ENCODE results near the gene TTC7B. TPM values are rescaled to one million over a fixed set of nuclear protein-coding genes. Genes with fewer than 3 reads are reported as not detected.

Gene TTC7B
- total RNA-seq, 1 donor from 2014 or later = 46.0 TPM

DNA sequence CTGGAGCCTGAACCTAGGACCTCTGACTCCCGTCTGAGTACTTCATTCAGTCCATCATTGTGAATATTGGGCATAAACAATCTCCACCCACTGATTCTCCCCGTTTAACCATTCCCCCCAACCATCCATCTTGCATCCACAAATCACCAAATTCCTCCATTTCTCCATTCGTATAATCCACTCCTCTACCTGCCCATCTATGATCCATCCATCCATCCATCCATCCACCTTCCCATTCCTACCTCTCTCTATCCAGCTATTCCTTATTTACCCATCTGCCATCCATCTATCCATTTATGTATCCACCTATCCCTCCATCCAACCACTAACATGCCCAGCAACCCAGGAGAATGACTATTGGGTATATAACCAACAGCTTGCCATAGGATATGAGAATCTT, 331.9 kb downstream of the TTC7B start:
- TF ChIP-seq, protein P1, sequence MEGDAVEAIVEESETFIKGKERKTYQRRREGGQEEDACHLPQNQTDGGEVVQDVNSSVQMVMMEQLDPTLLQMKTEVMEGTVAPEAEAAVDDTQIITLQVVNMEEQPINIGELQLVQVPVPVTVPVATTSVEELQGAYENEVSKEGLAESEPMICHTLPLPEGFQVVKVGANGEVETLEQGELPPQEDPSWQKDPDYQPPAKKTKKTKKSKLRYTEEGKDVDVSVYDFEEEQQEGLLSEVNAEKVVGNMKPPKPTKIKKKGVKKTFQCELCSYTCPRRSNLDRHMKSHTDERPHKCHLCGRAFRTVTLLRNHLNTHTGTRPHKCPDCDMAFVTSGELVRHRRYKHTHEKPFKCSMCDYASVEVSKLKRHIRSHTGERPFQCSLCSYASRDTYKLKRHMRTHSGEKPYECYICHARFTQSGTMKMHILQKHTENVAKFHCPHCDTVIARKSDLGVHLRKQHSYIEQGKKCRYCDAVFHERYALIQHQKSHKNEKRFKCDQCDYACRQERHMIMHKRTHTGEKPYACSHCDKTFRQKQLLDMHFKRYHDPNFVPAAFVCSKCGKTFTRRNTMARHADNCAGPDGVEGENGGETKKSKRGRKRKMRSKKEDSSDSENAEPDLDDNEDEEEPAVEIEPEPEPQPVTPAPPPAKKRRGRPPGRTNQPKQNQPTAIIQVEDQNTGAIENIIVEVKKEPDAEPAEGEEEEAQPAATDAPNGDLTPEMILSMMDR (IDR thresholded peaks at IDR 0.05; ENCODE audit: insufficient read depth, low read length, poor library complexity, severe bottlenecking) = no peak
- no peaks in the 10 kb centered on the region for H3K36me3 ChIP-seq (ENCODE audit: control insufficient read depth, insufficient read depth, low read length)
- H3K4me3 ChIP-seq (ENCODE audit: low read depth, low read length) = no peak overlapping the region
- no peaks in the 10 kb centered on the region for H3K27me3 ChIP-seq (ENCODE audit: control insufficient read depth, insufficient read depth, low read length)
- DNase-seq (ENCODE audit: low read depth) = no peak

DNA sequence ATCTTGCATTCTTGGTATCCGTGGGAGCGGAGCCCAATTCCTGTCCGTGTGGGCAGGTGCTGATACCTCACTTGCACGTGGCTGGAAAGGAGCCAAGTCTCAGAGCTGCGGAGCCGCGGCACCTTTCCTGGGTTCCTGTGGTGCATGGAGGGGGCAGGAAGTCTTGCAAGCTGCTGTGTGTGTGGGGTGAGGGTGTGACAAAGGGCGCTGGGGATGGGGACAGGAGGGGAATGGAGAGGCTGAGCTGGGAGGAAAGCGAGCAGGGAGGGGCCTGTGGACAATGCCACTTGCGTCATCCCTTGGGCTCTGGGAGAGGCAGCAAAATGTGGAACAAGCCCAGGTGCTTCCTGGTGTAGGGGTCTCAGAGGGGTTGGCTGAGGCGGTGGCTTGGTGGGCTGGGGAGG, 332.7 kb downstream of the TTC7B start:
- H3K4me3 ChIP-seq (ENCODE audit: low read depth, low read length) = no peak overlapping the region
- TF ChIP-seq, protein P1 (IDR thresholded peaks at IDR 0.05; ENCODE audit: insufficient read depth, low read length, poor library complexity, severe bottlenecking) = no peak
- H3K27me3 ChIP-seq (ENCODE audit: control insufficient read depth, insufficient read depth, low read length) = no peaks in the 10 kb centered on the region
- no peak for DNase-seq (ENCODE audit: low read depth)
- H3K36me3 ChIP-seq (ENCODE audit: control insufficient read depth, insufficient read depth, low read length) = no peaks in the 10 kb centered on the region

DNA sequence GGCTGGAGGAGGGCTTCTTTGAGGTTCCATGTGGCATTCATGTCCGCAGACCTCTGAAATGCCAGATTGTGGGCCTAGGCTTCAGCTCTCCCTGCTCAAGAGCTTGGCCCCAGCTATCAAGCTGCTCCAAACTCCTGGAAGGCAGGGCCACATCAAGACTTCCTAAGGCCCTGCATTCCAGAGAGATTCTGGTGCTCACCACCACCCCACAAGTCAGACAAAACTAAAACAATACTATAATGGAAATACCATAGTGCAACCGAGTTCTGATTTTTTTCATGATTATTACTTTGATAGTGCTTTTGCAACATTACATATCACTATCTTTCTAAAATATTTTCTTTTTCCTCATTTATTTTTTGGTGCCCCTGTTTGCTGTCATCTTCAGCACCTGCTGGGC, 333.1 kb downstream of the TTC7B start:
- TF ChIP-seq, protein P1 (IDR thresholded peaks at IDR 0.05; ENCODE audit: insufficient read depth, low read length, poor library complexity, severe bottlenecking) = no peak
- Histone ChIP-seq H3K4me3 (ENCODE audit: low read depth, low read length) (no peak overlapping the region), H3K27me3 (ENCODE audit: control insufficient read depth, insufficient read depth, low read length) (no peaks in the 10 kb centered on the region), H3K36me3 (ENCODE audit: control insufficient read depth, insufficient read depth, low read length) (no peaks in the 10 kb centered on the region)
- no peak for DNase-seq (ENCODE audit: low read depth)

DNA sequence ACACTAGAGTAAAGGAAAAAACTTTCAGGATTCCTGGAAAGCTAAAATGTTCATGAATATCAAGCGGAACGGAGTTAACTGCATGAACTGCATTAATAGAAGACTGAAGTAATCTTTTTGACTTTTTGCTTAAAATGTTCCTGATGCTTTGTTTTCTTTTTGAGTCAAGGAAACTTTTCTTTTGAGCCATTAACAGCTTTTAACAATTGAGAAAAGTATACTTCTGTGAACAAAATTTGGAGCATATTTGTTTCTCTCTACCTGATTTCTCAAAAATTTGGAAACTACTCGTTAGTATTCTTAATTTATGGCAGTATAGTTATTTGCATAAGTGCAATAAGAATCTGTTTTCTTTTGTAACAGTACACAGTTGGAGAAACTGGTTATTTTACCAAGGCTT, 340.9 kb downstream of the TTC7B start:
- DNase-seq (ENCODE audit: low read depth) = no peak
- no peak overlapping the region for H3K4me3 ChIP-seq (ENCODE audit: low read depth, low read length)
- no peaks in the 10 kb centered on the region for H3K36me3 ChIP-seq (ENCODE audit: control insufficient read depth, insufficient read depth, low read length)
- H3K27me3 ChIP-seq (ENCODE audit: control insufficient read depth, insufficient read depth, low read length) = no peaks in the 10 kb centered on the region
- TF ChIP-seq, protein P1 (IDR thresholded peaks at IDR 0.05; ENCODE audit: insufficient read depth, low read length, poor library complexity, severe bottlenecking) = no peak

Other genes with a start within 250 kb of the TTC7B start
- 2.7 and 3.7 TPM in 2 replicates for gene RPS6KA5, start 244.2 kb upstream of the TTC7B start, total RNA-seq